Measurements from ENCODE around the gene EFCAB11. TPM values are rescaled to one million over a fixed set of nuclear protein-coding genes. Genes with fewer than 3 reads are reported as not detected.

The EFCAB11 gene
- total and polyA plus RNA-seq, 9 donors: 1.9 to 14.8 (median 5.2) TPM

GRCh38 chr14:89908712-89909450, 45.6 kb downstream of the EFCAB11 start:
- peaks cover 6% of the 10 kb centered on the region for H3K4me1 ChIP-seq (ENCODE audit: insufficient read depth)
- no peak for DNase-seq
- no peak overlapping the region for H3K4me3 ChIP-seq
- TF ChIP-seq POLR2A (IDR thresholded peaks at IDR 0.05): no peak
- TF ChIP-seq EP300 (IDR thresholded peaks at IDR 0.05): no peak
- no peak for TF ChIP-seq CTCF (IDR thresholded peaks at IDR 0.05)
- no peaks in the 10 kb centered on the region for H3K36me3 ChIP-seq
- H3K9me3 ChIP-seq: no peaks in the 10 kb centered on the region
- intact Hi-C loops (cut with DNase I): no loop called here
- H3K27me3 ChIP-seq: no peaks in the 10 kb centered on the region
- WGBS, 3 donors: 93 to 96% (median 94%) methylated on average over 9 of the region's 9 CpGs
- H3K27ac ChIP-seq: no peak overlapping the region

GRCh38 chr14:89907655-89908054, 46.9 kb downstream of the EFCAB11 start:
- TF ChIP-seq EP300 (IDR thresholded peaks at IDR 0.05) (no peak), POLR2A (IDR thresholded peaks at IDR 0.05) (no peak), CTCF (IDR thresholded peaks at IDR 0.05) (no peak)
- Histone ChIP-seq H3K27ac (no peak overlapping the region), H3K4me1 (ENCODE audit: insufficient read depth) (peaks cover 6% of the 10 kb centered on the region), H3K27me3 (no peaks in the 10 kb centered on the region), H3K36me3 (no peaks in the 10 kb centered on the region), H3K4me3 (no peak overlapping the region), H3K9me3 (no peaks in the 10 kb centered on the region)
- intact Hi-C loops (cut with DNase I): no loop called here
- WGBS, 3 donors: 92 to 97% (median 93%) methylated on average over 4 of the region's 4 CpGs
- no peak for DNase-seq

GRCh38 chr14:89906000-89906399, 48.5 kb downstream of the EFCAB11 start:
- no peaks in the 10 kb centered on the region for H3K36me3 ChIP-seq
- H3K4me1 ChIP-seq (ENCODE audit: insufficient read depth): peaks cover 3% of the 10 kb centered on the region
- no peak overlapping the region for H3K4me3 ChIP-seq
- no peak for TF ChIP-seq CTCF (IDR thresholded peaks at IDR 0.05)
- TF ChIP-seq EP300 (IDR thresholded peaks at IDR 0.05): no peak
- TF ChIP-seq POLR2A (IDR thresholded peaks at IDR 0.05): no peak
- intact Hi-C loops (cut with DNase I): no loop called here
- no peak overlapping the region for H3K27ac ChIP-seq
- H3K9me3 ChIP-seq: no peaks in the 10 kb centered on the region
- no peaks in the 10 kb centered on the region for H3K27me3 ChIP-seq
- no peak for DNase-seq

- 32 to 41% (median 38%) methylated on average over 4 of the region's 4 CpGs for WGBS, 3 donors
- H3K9me3 ChIP-seq: no peaks in the 10 kb centered on the region
- no peaks in the 10 kb centered on the region for H3K36me3 ChIP-seq
- intact Hi-C loops (cut with DNase I): no loop called here
- no peak overlapping the region for H3K27ac ChIP-seq
- no peaks in the 10 kb centered on the region for H3K27me3 ChIP-seq
- TF ChIP-seq POLR2A (IDR thresholded peaks at IDR 0.05) (no peak), CTCF (IDR thresholded peaks at IDR 0.05) (no peak), EP300 (IDR thresholded peaks at IDR 0.05) (no peak)
- H3K4me1 ChIP-seq (ENCODE audit: insufficient read depth): no peaks in the 10 kb centered on the region
- no peak overlapping the region for H3K4me3 ChIP-seq
- DNase-seq: no peak
Measured at GRCh38 chr14:89903340-89903952, 51.1 kb downstream of the EFCAB11 start.

All from ovary (tissue), 9 donors.